Fibroblast of villous mesenchyme (primary cell): Measurements from ENCODE around the gene FAM50A. TPM values are rescaled to one million over a fixed set of nuclear protein-coding genes. Genes with fewer than 3 reads are reported as not detected.
"Not testable (repeated sequence)": the region's sequence is repeated elsewhere in the genome, so short reads cannot be mapped to it uniquely, and the experiment has no call there.

Source experiments
- DNase-seq: peaks from one replicate; pipeline ENCODE4 v3.0.0-alpha.2; 2010; ENCODE audit warnings: low read depth
- H3K4me3 ChIP-seq: 2 replicates; pipeline ENCODE4 v1.5.1; 2011; ENCODE audit warnings: low read depth, mild to moderate bottlenecking, low read length
- CTCF ChIP-seq: IDR thresholded peaks from 2 replicates; pipeline ENCODE4 v1.5.1; 2012; ENCODE audit warnings: low read depth, mild to moderate bottlenecking, low read length; ENCODE audit not compliant: insufficient read depth
- total RNA-seq: library from RNA; depleted of rRNA; stranded (reverse); fragments of >200 nt; gene quantifications from 2 replicates; pipeline ENCODE4 v1.2.3, GENCODE V29; 2012

FAM50A gene
- total RNA-seq, 1 donor = 44.9 TPM

GRCh38 chrX:154488336-154489075 is 44.6 kb downstream of the FAM50A start:
- DNase-seq = no peak
- no peak for TF ChIP-seq CTCF
- no peak overlapping the region for H3K4me3 ChIP-seq

- peak overlapping the region; percentile 63 for H3K4me3 ChIP-seq
- DNase-seq = no peak
- no peak for TF ChIP-seq CTCF
Measured at GRCh38 chrX:154489182-154489581, 45.2 kb downstream of the FAM50A start.

- no peak for TF ChIP-seq CTCF
- DNase-seq = peak; percentile 61
- H3K4me3 ChIP-seq = peak overlapping the region; percentile 63
Measured at GRCh38 chrX:154490021-154490413, 46.1 kb downstream of the FAM50A start.

- TF ChIP-seq CTCF = no peak
- peak within 1 kb of the TSS; percentile 67 for H3K4me3 ChIP-seq
- peak; percentile 94 for DNase-seq
Measured at GRCh38 chrX:154490414-154491083, 46.6 kb downstream of the FAM50A start, which contains the start of gene SLC10A3. SLC10A3 (minus strand) TSS chrX:154490629; CDS start chrX:154488940, 1,689 bp downstream.

- no peak for TF ChIP-seq CTCF
Measured at GRCh38 chrX:154494715-154495114, 50.8 kb downstream of the FAM50A start.

GRCh38 chrX:154495472-154495922 is 51.6 kb downstream of the FAM50A start:
- DNase-seq = no peak
- TF ChIP-seq CTCF = no peak
- no peak overlapping the region for H3K4me3 ChIP-seq

More at GRCh38 chrX:154494715-154495114, 50.8 kb downstream of the FAM50A start:
- no peak for DNase-seq
- no peak overlapping the region for H3K4me3 ChIP-seq

- H3K4me3 ChIP-seq, DNase-seq: not testable (repeated sequence)
Measured at GRCh38 chrX:154496591-154497137, 52.7 kb downstream of the FAM50A start.
